ENCODE results near the gene GDF10.

DNA sequence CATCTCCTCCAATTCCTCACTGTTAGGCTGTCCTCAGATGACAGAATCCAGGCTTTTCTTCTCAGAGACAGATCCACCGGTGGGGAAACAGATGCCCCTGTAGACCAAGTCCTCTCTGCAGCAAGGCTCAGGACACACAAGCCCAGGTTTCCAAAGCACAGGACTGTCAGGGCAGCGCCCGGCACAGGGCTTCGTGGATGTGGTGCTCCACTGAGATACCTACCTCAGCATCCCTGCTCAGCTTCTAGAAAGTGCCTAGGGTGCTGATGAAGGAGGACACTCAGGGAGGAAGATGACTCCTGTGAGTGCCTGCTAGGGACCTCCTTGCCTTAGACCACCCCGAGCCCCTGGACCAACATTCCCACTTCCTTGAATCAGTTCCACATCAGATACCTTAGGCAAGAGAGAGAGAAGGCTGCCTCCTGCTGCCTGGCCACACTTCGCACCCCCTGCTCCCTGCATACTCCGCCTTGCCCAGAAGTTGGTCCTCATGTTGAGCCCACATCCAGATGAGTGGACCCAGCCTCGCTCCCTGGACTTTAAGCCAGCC is 39.3 kb downstream of the GDF10 start:
- TF ChIP-seq, protein P1, sequence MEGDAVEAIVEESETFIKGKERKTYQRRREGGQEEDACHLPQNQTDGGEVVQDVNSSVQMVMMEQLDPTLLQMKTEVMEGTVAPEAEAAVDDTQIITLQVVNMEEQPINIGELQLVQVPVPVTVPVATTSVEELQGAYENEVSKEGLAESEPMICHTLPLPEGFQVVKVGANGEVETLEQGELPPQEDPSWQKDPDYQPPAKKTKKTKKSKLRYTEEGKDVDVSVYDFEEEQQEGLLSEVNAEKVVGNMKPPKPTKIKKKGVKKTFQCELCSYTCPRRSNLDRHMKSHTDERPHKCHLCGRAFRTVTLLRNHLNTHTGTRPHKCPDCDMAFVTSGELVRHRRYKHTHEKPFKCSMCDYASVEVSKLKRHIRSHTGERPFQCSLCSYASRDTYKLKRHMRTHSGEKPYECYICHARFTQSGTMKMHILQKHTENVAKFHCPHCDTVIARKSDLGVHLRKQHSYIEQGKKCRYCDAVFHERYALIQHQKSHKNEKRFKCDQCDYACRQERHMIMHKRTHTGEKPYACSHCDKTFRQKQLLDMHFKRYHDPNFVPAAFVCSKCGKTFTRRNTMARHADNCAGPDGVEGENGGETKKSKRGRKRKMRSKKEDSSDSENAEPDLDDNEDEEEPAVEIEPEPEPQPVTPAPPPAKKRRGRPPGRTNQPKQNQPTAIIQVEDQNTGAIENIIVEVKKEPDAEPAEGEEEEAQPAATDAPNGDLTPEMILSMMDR (IDR thresholded peaks at IDR 0.05): no peak
- no peak for TF ChIP-seq POLR2A (IDR thresholded peaks at IDR 0.05)

Data from lower leg skin (tissue), 3 donors.